ENCODE results near the gene TMEM151A. TPM values are rescaled to one million over a fixed set of nuclear protein-coding genes. Genes with fewer than 3 reads are reported as not detected.

TMEM151A gene
- total and polyA plus RNA-seq, 4 donors: 0.05 to 0.13 TPM; not detected in 2

GRCh38 chr11:66263231-66263630 lies 28.5 kb upstream of the TMEM151A start:
- Histone ChIP-seq H3K27ac (ENCODE audit: low read depth in 1 of 2, low read length in 2 of 2) (no peak overlapping the region), H3K27me3 (ENCODE audit: control insufficient read depth in 4 of 4, insufficient read depth in 4 of 4, low read length in 3 of 4) (no peaks in the 10 kb centered on the region), H3K36me3 (ENCODE audit: control insufficient read depth in 4 of 4, insufficient read depth in 3 of 4, low read depth in 1 of 4, low read length in 3 of 4) (peaks cover 0 to 6% (median 2%) of the 10 kb centered on the region in 4 donors), H3K9me3 (ENCODE audit: control insufficient read depth in 4 of 4, low read length in 3 of 4) (no peaks in the 10 kb centered on the region), H3K9ac (ENCODE audit: low read depth in 1 of 2, low read length in 2 of 2) (no peak overlapping the region), H3K4me1 (ENCODE audit: control insufficient read depth in 4 of 4, insufficient read depth in 4 of 4, low read length in 3 of 4) (peaks cover 0 to 17% (median 10%) of the 10 kb centered on the region in 4 donors), H3K4me3 (ENCODE audit: low read depth in 1 of 3, low read length in 3 of 3) (no peak overlapping the region)
- 96% methylated on average over 4 of the region's 4 CpGs for WGBS
- DNase-seq (ENCODE audit: low spot score): no peak
- TF ChIP-seq GABPA (IDR thresholded peaks at IDR 0.05 in 1 of 2, conservative IDR thresholded peaks at IDR 0.05 in 1 of 2) (no peak), SP1 (IDR thresholded peaks at IDR 0.05) (no peak), TAF1 (conservative IDR thresholded peaks at IDR 0.05) (no peak), FOXA1 (IDR thresholded peaks at IDR 0.05) (no peak), ATF3 (IDR thresholded peaks at IDR 0.05) (no peak), RXRA (IDR thresholded peaks at IDR 0.05) (no peak), ZBTB33 (IDR thresholded peaks at IDR 0.05) (no peak), REST (IDR thresholded peaks at IDR 0.05) (no peak), FOXA2 (IDR thresholded peaks at IDR 0.05) (no peak), YY1 (IDR thresholded peaks at IDR 0.05) (no peak), EGR1 (IDR thresholded peaks at IDR 0.05; ENCODE audit: low read depth in 2 of 2) (no peak), JUND (IDR thresholded peaks at IDR 0.05) (no peak), HNF4G (IDR thresholded peaks at IDR 0.05) (no peak), RAD21 (IDR thresholded peaks at IDR 0.05) (no peak), HNF4A (conservative IDR thresholded peaks at IDR 0.05) (no peak)

GRCh38 chr11:66263785-66264184 lies 27.9 kb upstream of the TMEM151A start:
- H3K27me3 ChIP-seq (ENCODE audit: control insufficient read depth in 4 of 4, insufficient read depth in 4 of 4, low read length in 3 of 4): no peaks in the 10 kb centered on the region
- no peak overlapping the region for H3K4me3 ChIP-seq (ENCODE audit: low read depth in 1 of 3, low read length in 3 of 3)
- H3K27ac ChIP-seq (ENCODE audit: low read depth in 1 of 2, low read length in 2 of 2): no peak overlapping the region
- H3K9me3 ChIP-seq (ENCODE audit: control insufficient read depth in 4 of 4, low read length in 3 of 4): no peaks in the 10 kb centered on the region
- DNase-seq (ENCODE audit: low spot score): no peak
- TF ChIP-seq SP1 (IDR thresholded peaks at IDR 0.05) (no peak), RAD21 (IDR thresholded peaks at IDR 0.05) (no peak), FOXA2 (IDR thresholded peaks at IDR 0.05) (no peak), JUND (IDR thresholded peaks at IDR 0.05) (no peak), FOXA1 (IDR thresholded peaks at IDR 0.05) (no peak), HNF4G (IDR thresholded peaks at IDR 0.05) (no peak), GABPA (IDR thresholded peaks at IDR 0.05 in 1 of 2, conservative IDR thresholded peaks at IDR 0.05 in 1 of 2) (no peak), ATF3 (IDR thresholded peaks at IDR 0.05) (no peak), YY1 (IDR thresholded peaks at IDR 0.05) (no peak), TAF1 (conservative IDR thresholded peaks at IDR 0.05) (no peak)
- H3K36me3 ChIP-seq (ENCODE audit: control insufficient read depth in 4 of 4, insufficient read depth in 3 of 4, low read depth in 1 of 4, low read length in 3 of 4): peaks cover 0 to 6% (median 2%) of the 10 kb centered on the region in 4 donors
- peaks cover 0 to 12% (median 5%) of the 10 kb centered on the region in 4 donors for H3K4me1 ChIP-seq (ENCODE audit: control insufficient read depth in 4 of 4, insufficient read depth in 4 of 4, low read length in 3 of 4)
- WGBS: over 99% methylated on average over 10 of the region's 10 CpGs
- H3K9ac ChIP-seq (ENCODE audit: low read depth in 1 of 2, low read length in 2 of 2): no peak overlapping the region

Measured in liver (tissue), 9 donors.